Breast epithelium (tissue), 4 donors: Measurements from ENCODE around the gene HDAC4. TPM values are rescaled to one million over a fixed set of nuclear protein-coding genes. Genes with fewer than 3 reads are reported as not detected.

Source experiments
- DNase-seq, 2 donors: peaks; one replicate each; pipeline ENCODE4 v3.0.0-alpha.2; 2019; ENCODE audit warnings: low spot score in 2 of 2
- H3K27ac ChIP-seq, 2 donors: fragments of 200-600 bp; sonication (generic) in 1 of 2; one replicate each; pipeline ENCODE4 v1.5.1; 2016 to 2019; ENCODE audit warnings: mild to moderate bottlenecking in 1 of 2
- H3K27me3 ChIP-seq, 2 donors: fragments of 200-600 bp; sonication (generic) in 1 of 2; one replicate each; pipeline versions ENCODE4 v1.5.1 to v1.6.0; 2017 to 2019; ENCODE audit warnings: control low read depth in 1 of 2, mild to moderate bottlenecking in 1 of 2
- H3K36me3 ChIP-seq: fragments of 200-600 bp; one replicate; pipeline ENCODE4 v1.5.1; 2019
- H3K4me1 ChIP-seq, 2 donors: fragments of 200-600 bp; sonication (generic); one replicate each; pipeline ENCODE4 v1.5.1; 2016 to 2019; ENCODE audit warnings: control low read depth in 1 of 2
- H3K4me3 ChIP-seq, 3 donors: fragments of 200-600 bp; sonication (generic); 1 replicate in 2 of 3; 2 replicates in 1 of 3; pipeline ENCODE4 v1.5.1; 2016 to 2019; ENCODE audit warnings: mild to moderate bottlenecking in 3 of 3, moderate library complexity in 2 of 3
- H3K9me3 ChIP-seq, 2 donors: fragments of 200-600 bp; sonication (generic) in 1 of 2; one replicate each; pipeline ENCODE4 v1.5.1; 2016 to 2019; ENCODE audit warnings: control low read depth in 1 of 2
- POLR2A ChIP-seq: fragments of 450-650 bp; IDR thresholded peaks from one replicate; pipeline ENCODE4 v1.6.1; 2016; ENCODE audit warnings: antibody characterized with exemption, mild to moderate bottlenecking, moderate library complexity
- POLR2AphosphoS5 ChIP-seq, 3 donors: sonication (generic); formaldehyde crosslinking; IDR thresholded peaks; one replicate each; pipeline ENCODE4 v1.6.1; 2017; ENCODE audit warnings: antibody characterized with exemption in 3 of 3
- intact Hi-C: fragments of 100-400 bp; cut with DNase I; formaldehyde crosslinking; loops from one replicate; pipeline ENCODE4 v1.15.1; 2023; ENCODE audit warnings: low total_unique reads
- total RNA-seq, 3 donors: library from RNA; depleted of rRNA; stranded (reverse); fragments of >200 nt; gene quantifications; one replicate each; pipeline ENCODE4 v1.1.0, GENCODE V29; 2016
- TF ChIP-seq, protein P1 (sequence below), 3 donors: fragments of 450-650 bp; IDR thresholded peaks; one replicate each; pipeline ENCODE4 v1.5.1; 2016 to 2017; ENCODE audit warnings: antibody characterized with exemption in 3 of 3, mild to moderate bottlenecking in 3 of 3, moderate library complexity in 3 of 3

HDAC4 gene
- total RNA-seq, 3 donors from 2014 or later: 20.3 to 36.0 (median 32.8) TPM

DNA sequence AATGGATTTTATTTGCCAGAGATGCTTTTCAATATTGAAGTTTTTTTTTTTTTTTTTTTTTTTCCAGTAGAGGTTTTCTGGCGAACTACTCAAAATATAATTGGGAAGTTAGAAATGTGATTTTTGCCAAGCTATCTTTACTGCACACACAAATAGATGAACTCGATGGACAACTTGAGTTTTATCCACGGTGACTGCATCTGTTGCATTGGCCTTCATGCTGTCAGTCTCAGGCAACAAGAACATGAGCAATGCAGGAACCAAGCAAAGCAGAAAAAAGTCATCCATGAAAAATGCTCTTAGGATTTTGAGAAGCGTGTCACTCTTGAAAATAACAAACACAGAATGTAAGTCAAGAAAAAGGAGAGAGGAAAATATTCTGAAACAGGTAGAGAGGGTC is 22.7 kb upstream of the HDAC4 start:
- no peaks in the 10 kb centered on the region for H3K4me1 ChIP-seq
- no peak overlapping the region for H3K4me3 ChIP-seq
- intact Hi-C loops: no loop called here
- DNase-seq: no peak
- H3K9me3 ChIP-seq: no peaks in the 10 kb centered on the region
- no peaks in the 10 kb centered on the region for H3K27me3 ChIP-seq
- TF ChIP-seq, protein P1, sequence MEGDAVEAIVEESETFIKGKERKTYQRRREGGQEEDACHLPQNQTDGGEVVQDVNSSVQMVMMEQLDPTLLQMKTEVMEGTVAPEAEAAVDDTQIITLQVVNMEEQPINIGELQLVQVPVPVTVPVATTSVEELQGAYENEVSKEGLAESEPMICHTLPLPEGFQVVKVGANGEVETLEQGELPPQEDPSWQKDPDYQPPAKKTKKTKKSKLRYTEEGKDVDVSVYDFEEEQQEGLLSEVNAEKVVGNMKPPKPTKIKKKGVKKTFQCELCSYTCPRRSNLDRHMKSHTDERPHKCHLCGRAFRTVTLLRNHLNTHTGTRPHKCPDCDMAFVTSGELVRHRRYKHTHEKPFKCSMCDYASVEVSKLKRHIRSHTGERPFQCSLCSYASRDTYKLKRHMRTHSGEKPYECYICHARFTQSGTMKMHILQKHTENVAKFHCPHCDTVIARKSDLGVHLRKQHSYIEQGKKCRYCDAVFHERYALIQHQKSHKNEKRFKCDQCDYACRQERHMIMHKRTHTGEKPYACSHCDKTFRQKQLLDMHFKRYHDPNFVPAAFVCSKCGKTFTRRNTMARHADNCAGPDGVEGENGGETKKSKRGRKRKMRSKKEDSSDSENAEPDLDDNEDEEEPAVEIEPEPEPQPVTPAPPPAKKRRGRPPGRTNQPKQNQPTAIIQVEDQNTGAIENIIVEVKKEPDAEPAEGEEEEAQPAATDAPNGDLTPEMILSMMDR (IDR thresholded peaks at IDR 0.05): no peak
- TF ChIP-seq POLR2AphosphoS5 (IDR thresholded peaks at IDR 0.05) (no peak), POLR2A (no peak)
- no peaks in the 10 kb centered on the region for H3K36me3 ChIP-seq
- H3K27ac ChIP-seq: no peak overlapping the region

DNA sequence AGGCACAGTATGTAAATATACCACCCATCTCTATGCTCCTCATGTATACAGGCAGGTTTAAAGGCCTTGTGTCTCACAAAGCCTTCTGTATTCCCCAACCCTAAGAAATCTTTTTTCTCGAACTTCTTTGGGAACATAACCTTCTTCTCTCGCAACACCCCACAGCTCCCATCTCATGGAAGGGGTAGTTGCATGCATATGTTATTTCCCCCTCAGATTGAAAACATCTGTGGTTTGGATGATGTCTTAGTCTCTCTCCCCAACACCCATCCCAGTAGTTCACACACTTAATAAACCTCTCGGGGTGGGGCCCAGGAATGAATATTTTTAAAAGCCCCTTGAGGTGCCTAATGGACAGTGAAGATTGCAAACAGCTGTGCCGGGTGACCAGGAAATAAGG is 21.0 kb upstream of the HDAC4 start:
- intact Hi-C loops: no loop called here
- DNase-seq: no peak
- Histone ChIP-seq H3K36me3 (no peaks in the 10 kb centered on the region), H3K27ac (no peak overlapping the region), H3K4me1 (no peaks in the 10 kb centered on the region), H3K9me3 (no peaks in the 10 kb centered on the region), H3K4me3 (no peak overlapping the region), H3K27me3 (no peaks in the 10 kb centered on the region)
- TF ChIP-seq POLR2A: no peak
- TF ChIP-seq, protein P1 (IDR thresholded peaks at IDR 0.05): no peak

DNA sequence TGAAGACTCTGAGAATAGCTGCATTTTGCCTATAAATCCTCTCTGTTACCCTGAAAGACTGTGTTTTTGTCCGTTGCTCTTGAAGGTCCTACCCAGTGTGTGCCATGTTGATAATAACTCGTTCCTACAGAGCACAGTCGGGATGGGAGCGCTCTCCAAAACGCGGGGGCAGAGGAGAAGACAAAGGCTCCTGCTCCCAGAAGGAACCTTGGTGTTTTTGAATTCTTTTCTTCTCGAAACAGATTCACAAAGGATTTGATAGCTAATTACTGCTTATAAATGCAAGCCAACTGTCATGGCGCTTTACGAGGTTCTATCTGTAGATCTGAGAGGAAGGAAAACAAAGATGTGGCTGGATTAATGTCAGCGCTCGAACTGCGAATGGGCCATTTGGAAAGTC is 19.3 kb upstream of the HDAC4 start:
- Histone ChIP-seq H3K27me3 (no peaks in the 10 kb centered on the region), H3K4me3 (no peak overlapping the region), H3K27ac (no peak overlapping the region), H3K9me3 (no peaks in the 10 kb centered on the region), H3K36me3 (no peaks in the 10 kb centered on the region), H3K4me1 (no peaks in the 10 kb centered on the region)
- intact Hi-C loops: no loop called here
- DNase-seq: no peak
- TF ChIP-seq, protein P1 (IDR thresholded peaks at IDR 0.05): no peak
- TF ChIP-seq POLR2AphosphoS5 (IDR thresholded peaks at IDR 0.05) (no peak), POLR2A (no peak)

DNA sequence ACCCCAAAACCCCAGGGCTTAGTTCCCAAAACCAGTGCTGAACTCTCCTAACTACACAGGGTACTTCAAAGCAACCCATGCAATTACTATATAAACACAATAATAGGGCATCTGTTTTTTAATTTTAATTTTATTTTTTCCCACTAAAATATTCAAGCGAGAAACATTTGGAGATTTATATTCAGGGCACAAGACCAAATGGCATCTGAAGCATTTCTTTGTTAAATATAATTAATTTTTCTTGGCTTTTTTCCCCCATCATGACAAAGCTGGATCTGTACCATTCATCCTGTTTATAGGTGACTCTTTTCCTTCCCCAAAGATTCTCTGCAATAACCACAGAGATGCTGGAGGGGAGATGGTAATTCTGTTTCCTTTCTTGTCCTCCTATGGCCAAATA is 18.1 kb upstream of the HDAC4 start:
- Histone ChIP-seq H3K27me3 (no peaks in the 10 kb centered on the region), H3K4me1 (no peaks in the 10 kb centered on the region), H3K9me3 (no peaks in the 10 kb centered on the region), H3K27ac (peak overlapping the region; percentile 45 to 69), H3K36me3 (no peaks in the 10 kb centered on the region), H3K4me3 (no peak overlapping the region)
- DNase-seq: no peak
- intact Hi-C loops: no loop called here
- TF ChIP-seq POLR2AphosphoS5 (IDR thresholded peaks at IDR 0.05) (no peak), POLR2A (no peak)
- TF ChIP-seq, protein P1 (IDR thresholded peaks at IDR 0.05): no peak

DNA sequence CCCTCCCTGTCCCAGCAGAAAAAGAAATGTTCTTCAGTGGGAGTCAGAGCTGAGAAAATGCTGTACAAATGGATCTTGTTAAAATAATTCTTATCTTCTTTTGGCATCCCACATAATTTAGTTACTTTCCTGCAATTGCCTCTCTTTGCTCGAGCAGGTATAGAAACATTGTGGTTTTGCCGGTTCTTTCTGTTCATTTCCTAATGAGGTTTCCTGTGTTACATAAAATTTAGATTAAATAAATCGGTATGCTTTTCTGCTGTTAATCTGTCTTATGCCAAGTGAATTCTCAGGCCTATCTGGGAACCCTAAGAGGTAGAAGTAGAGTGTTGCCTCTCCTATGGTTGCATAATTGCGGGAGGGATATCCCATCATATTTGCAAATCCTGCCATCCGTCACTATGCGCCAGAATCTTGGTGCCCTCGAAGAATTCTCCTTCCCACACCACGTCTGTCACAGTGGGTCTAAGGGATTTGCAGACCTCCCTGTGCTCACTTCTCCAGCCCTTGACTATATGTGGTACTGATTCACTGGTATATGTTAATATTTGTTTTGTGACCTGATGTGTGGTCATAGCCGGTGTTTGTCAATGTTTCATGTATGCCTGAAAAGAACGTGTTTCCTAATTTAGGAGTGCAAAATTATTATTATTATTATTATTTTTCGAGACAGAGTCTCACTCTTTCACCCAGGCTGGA is 12.2 kb upstream of the HDAC4 start:
- H3K27me3 ChIP-seq: no peaks in the 10 kb centered on the region
- no peak overlapping the region for H3K27ac ChIP-seq
- no peak for DNase-seq
- TF ChIP-seq, protein P1 (IDR thresholded peaks at IDR 0.05): no peak
- TF ChIP-seq POLR2AphosphoS5 (IDR thresholded peaks at IDR 0.05): no peak
- no peak for TF ChIP-seq POLR2A
- H3K9me3 ChIP-seq: peaks cover 0 to 15% of the 10 kb centered on the region in 2 donors
- H3K36me3 ChIP-seq: no peaks in the 10 kb centered on the region
- H3K4me1 ChIP-seq: no peaks in the 10 kb centered on the region
- intact Hi-C loops: no loop called here
- no peak overlapping the region for H3K4me3 ChIP-seq
